ENCODE measurements around the gene SHISA6. TPM values are rescaled to one million over a fixed set of nuclear protein-coding genes. Genes with fewer than 3 reads are reported as not detected.

SHISA6 gene
- total RNA-seq, 1 donor from 2014 or later: 3.3 TPM

- no peaks in the 10 kb centered on the region for H3K4me1 Mint-ChIP-seq
- no peak overlapping the region for H3K4me2 ChIP-seq
- no peaks in the 10 kb centered on the region for H3K27me3 ChIP-seq
- no peak overlapping the region for H3K4me3 ChIP-seq
- no peaks in the 10 kb centered on the region for H3K36me3 ChIP-seq
- no peak overlapping the region for H3K9ac ChIP-seq
- no peak overlapping the region for H3K27ac ChIP-seq
- H3K27ac Mint-ChIP-seq: no peak overlapping the region
- no peak for TF ChIP-seq CTCF (IDR thresholded peaks at IDR 0.05)
- no peak for TF ChIP-seq EZH2phosphoT487 (IDR thresholded peaks at IDR 0.05)
- no peak for TF ChIP-seq EZH2 (IDR thresholded peaks at IDR 0.05)
- H3K27me3 Mint-ChIP-seq (ENCODE audit: insufficient read depth, low read depth): no peaks in the 10 kb centered on the region
- no peaks in the 10 kb centered on the region for H3K79me2 ChIP-seq (ENCODE audit: low read depth)
- H3F3A ChIP-seq (ENCODE audit: low read depth): no peaks in the 10 kb centered on the region
- no peak overlapping the region for H3K4me3 Mint-ChIP-seq
- H3K9me3 ChIP-seq (ENCODE audit: low read depth): no peaks in the 10 kb centered on the region
- no peaks in the 10 kb centered on the region for H3K9me3 Mint-ChIP-seq
- H2AFZ ChIP-seq (replicated peaks): no peak overlapping the region
- no peaks in the 10 kb centered on the region for H3K4me1 ChIP-seq
- no peaks in the 10 kb centered on the region for H4K20me1 ChIP-seq (ENCODE audit: low read depth)
- DNase-seq (ENCODE audit: low spot score): no peak
- H3K36me3 Mint-ChIP-seq: no peaks in the 10 kb centered on the region
Observed at GRCh38 chr17:11412654-11413053, 171.6 kb downstream of the SHISA6 start.

- H4K20me1 ChIP-seq (ENCODE audit: low read depth): no peaks in the 10 kb centered on the region
- no peaks in the 10 kb centered on the region for H3K9me3 Mint-ChIP-seq
- no peak overlapping the region for H2AFZ ChIP-seq (replicated peaks)
- no peak overlapping the region for H3K4me3 ChIP-seq
- H3K4me1 ChIP-seq: no peaks in the 10 kb centered on the region
- no peak overlapping the region for H3K27ac Mint-ChIP-seq
- H3K27ac ChIP-seq: no peak overlapping the region
- DNase-seq (ENCODE audit: low spot score): no peak
- no peaks in the 10 kb centered on the region for H3K36me3 Mint-ChIP-seq
- no peaks in the 10 kb centered on the region for H3K9me3 ChIP-seq (ENCODE audit: low read depth)
- H3K9ac ChIP-seq: no peak overlapping the region
- H3F3A ChIP-seq (ENCODE audit: low read depth): no peaks in the 10 kb centered on the region
- H3K27me3 Mint-ChIP-seq (ENCODE audit: insufficient read depth, low read depth): peaks cover 5% of the 10 kb centered on the region
- H3K79me2 ChIP-seq (ENCODE audit: low read depth): no peaks in the 10 kb centered on the region
- no peaks in the 10 kb centered on the region for H3K27me3 ChIP-seq
- H3K4me3 Mint-ChIP-seq: no peak overlapping the region
- no peak for TF ChIP-seq EZH2phosphoT487 (IDR thresholded peaks at IDR 0.05)
- TF ChIP-seq EZH2 (IDR thresholded peaks at IDR 0.05): no peak
- no peak for TF ChIP-seq CTCF (IDR thresholded peaks at IDR 0.05)
- H3K4me2 ChIP-seq: no peak overlapping the region
- H3K4me1 Mint-ChIP-seq: no peaks in the 10 kb centered on the region
- no peaks in the 10 kb centered on the region for H3K36me3 ChIP-seq
Observed at GRCh38 chr17:11418342-11418741, 177.3 kb downstream of the SHISA6 start.

GRCh38 chr17:11430751-11431150 lies 189.7 kb downstream of the SHISA6 start:
- no peak overlapping the region for H3K4me3 ChIP-seq
- H3K36me3 Mint-ChIP-seq: no peaks in the 10 kb centered on the region

GRCh38 chr17:11438673-11439072 lies 197.7 kb downstream of the SHISA6 start:
- Histone ChIP-seq H3F3A (ENCODE audit: low read depth) (no peaks in the 10 kb centered on the region), H3K27ac (no peak overlapping the region), H2AFZ (replicated peaks) (no peak overlapping the region), H3K4me1 (peaks cover 8% of the 10 kb centered on the region), H3K9ac (no peak overlapping the region), H4K20me1 (ENCODE audit: low read depth) (no peaks in the 10 kb centered on the region), H3K36me3 (no peaks in the 10 kb centered on the region), H3K4me2 (no peak overlapping the region), H3K27me3 (peaks cover 9% of the 10 kb centered on the region), H3K4me3 (no peak overlapping the region), H3K79me2 (ENCODE audit: low read depth) (no peaks in the 10 kb centered on the region), H3K9me3 (ENCODE audit: low read depth) (no peaks in the 10 kb centered on the region)
- Mint-ChIP-seq H3K27ac (no peak overlapping the region), H3K4me3 (no peak overlapping the region), H3K9me3 (no peaks in the 10 kb centered on the region), H3K27me3 (ENCODE audit: insufficient read depth, low read depth) (no peaks in the 10 kb centered on the region), H3K36me3 (no peaks in the 10 kb centered on the region), H3K4me1 (no peaks in the 10 kb centered on the region)
- no peak for DNase-seq (ENCODE audit: low spot score)
- TF ChIP-seq EZH2 (IDR thresholded peaks at IDR 0.05) (no peak), EZH2phosphoT487 (IDR thresholded peaks at IDR 0.05) (no peak), CTCF (IDR thresholded peaks at IDR 0.05) (no peak)

More at GRCh38 chr17:11430751-11431150, 189.7 kb downstream of the SHISA6 start:
- Mint-ChIP-seq H3K4me1 (no peaks in the 10 kb centered on the region), H3K4me3 (no peak overlapping the region), H3K27me3 (ENCODE audit: insufficient read depth, low read depth) (peaks cover 3% of the 10 kb centered on the region), H3K27ac (no peak overlapping the region), H3K9me3 (no peaks in the 10 kb centered on the region)
- Histone ChIP-seq H2AFZ (replicated peaks) (no peak overlapping the region), H3K36me3 (no peaks in the 10 kb centered on the region), H3K27me3 (peaks cover 18% of the 10 kb centered on the region), H3F3A (ENCODE audit: low read depth) (peaks cover 4% of the 10 kb centered on the region), H3K4me2 (peak overlapping the region; percentile 22), H3K79me2 (ENCODE audit: low read depth) (no peaks in the 10 kb centered on the region), H3K9me3 (ENCODE audit: low read depth) (no peaks in the 10 kb centered on the region), H3K27ac (no peak overlapping the region), H3K4me1 (peaks cover 14% of the 10 kb centered on the region), H3K9ac (no peak overlapping the region), H4K20me1 (ENCODE audit: low read depth) (no peaks in the 10 kb centered on the region)
- no peak for TF ChIP-seq EZH2 (IDR thresholded peaks at IDR 0.05)
- peak; percentile 72 for DNase-seq (ENCODE audit: low spot score)
